HEK293 (cell line): Measurements from ENCODE around the gene REC8.

Source experiments
- CTCF ChIP-seq: fragments of 450-650 bp; formaldehyde crosslinking; IDR thresholded peaks from 2 replicates; pipeline ENCODE4 v1.5.1; 2016; ENCODE audit warnings: missing biosample characterization, missing genetic modification characterization
- PRDM10 ChIP-seq: fragments of 450-650 bp; formaldehyde crosslinking; IDR thresholded peaks from 2 replicates; pipeline ENCODE4 v1.5.1; 2016; ENCODE audit warnings: missing biosample characterization, missing genetic modification characterization
- YY1 ChIP-seq: fragments of 450-650 bp; formaldehyde crosslinking; IDR thresholded peaks from 2 replicates; pipeline ENCODE4 v1.5.1; 2018; ENCODE audit warnings: missing biosample characterization, missing genetic modification characterization
- ZNF146 ChIP-seq: fragments of 450-650 bp; formaldehyde crosslinking; IDR thresholded peaks from 2 replicates; pipeline ENCODE4 v1.5.1; 2016; ENCODE audit warnings: missing biosample characterization, missing genetic modification characterization
- ZNF223 ChIP-seq: fragments of 450-650 bp; formaldehyde crosslinking; IDR thresholded peaks from 2 replicates; pipeline ENCODE4 v1.5.1; 2016; ENCODE audit warnings: missing biosample characterization, missing genetic modification characterization
- ZNF704 ChIP-seq: fragments of 450-650 bp; formaldehyde crosslinking; IDR thresholded peaks from 2 replicates; pipeline ENCODE4 v1.5.1; 2016; ENCODE audit warnings: missing biosample characterization, missing genetic modification characterization

- TF ChIP-seq CTCF (tag by site-specific recombination): no peak
- no peak for TF ChIP-seq ZNF704 (tag by site-specific recombination)
- no peak for TF ChIP-seq YY1
- TF ChIP-seq ZNF146 (tag by site-specific recombination): no peak
- no peak for TF ChIP-seq PRDM10 (tag by site-specific recombination)
- no peak for TF ChIP-seq ZNF223 (tag by site-specific recombination)
Observed at GRCh38 chr14:24207625-24208024, 35.7 kb downstream of the REC8 start.
